Measurements from ENCODE around the gene MGAT3. TPM values are rescaled to one million over a fixed set of nuclear protein-coding genes. Genes with fewer than 3 reads are reported as not detected.

Gene MGAT3
- total and polyA plus RNA-seq, 9 of the 15 experiments (the other 6 are each of a cell fraction or from before 2014, with no cell fraction given), result 0.10 to 11.5 (median 4.6) TPM

GRCh38 chr22:39502109-39502788, 45.4 kb downstream of the MGAT3 start, which contains the start of gene MIEF1 (continued):
- TF ChIP-seq MAZ (CRISPR knock-in tag; conservative IDR thresholded peaks at IDR 0.05 in 1 of 2, IDR thresholded peaks at IDR 0.05 in 1 of 2) (peak; percentile 75 to 94; a peak in 3 of 4 replicates), ELF4 (CRISPR knock-in tag; IDR thresholded peaks at IDR 0.05) (no peak), MTA3 (IDR thresholded peaks at IDR 0.05; ENCODE audit: borderline replicate concordance) (no peak), SAFB2 (IDR thresholded peaks at IDR 0.05; ENCODE audit: borderline replicate concordance, low read depth, low read length, severe bottlenecking) (no peak), ZNF197 (CRISPR knock-in tag; IDR thresholded peaks at IDR 0.05; ENCODE audit: low read depth) (no peak), MGA (IDR thresholded peaks at IDR 0.05) (peak; percentile 56), MLLT1 (IDR thresholded peaks at IDR 0.05) (no peak), ZNF589 (CRISPR knock-in tag; IDR thresholded peaks at IDR 0.05; ENCODE audit: low read depth) (no peak), RBM15 (IDR thresholded peaks at IDR 0.05; ENCODE audit: insufficient read depth, low read length) (no peak), TCF7 (IDR thresholded peaks at IDR 0.05; ENCODE audit: borderline replicate concordance) (no peak), HCFC1 (IDR thresholded peaks at IDR 0.05; ENCODE audit: low read depth, low read length) (peak; percentile 75), SPI1 (IDR thresholded peaks at IDR 0.05; ENCODE audit: borderline replicate concordance, low read depth, low read length) (no peak), DPF2 (IDR thresholded peaks at IDR 0.05) (no peak), DIDO1 (tag; IDR thresholded peaks at IDR 0.05; ENCODE audit: low read depth) (no peak), ZKSCAN1 (IDR thresholded peaks at IDR 0.05; ENCODE audit: low read depth, low read length) (no peak), SMAD4 (CRISPR knock-in tag; conservative IDR thresholded peaks at IDR 0.05) (no peak)
